Kasumi-1 (cell line): ENCODE data around the gene HIF1AN.
"Not testable (repeated sequence)": the region's sequence is repeated elsewhere in the genome, so short reads cannot be mapped to it uniquely, and the experiment has no call there.

ENCODE experiments used
- DNase-seq, 2 experiments: peaks; one replicate each; lab custom pipeline; 2025; lab: John Stamatoyannopoulos, UW

Gene HIF1AN

DNA sequence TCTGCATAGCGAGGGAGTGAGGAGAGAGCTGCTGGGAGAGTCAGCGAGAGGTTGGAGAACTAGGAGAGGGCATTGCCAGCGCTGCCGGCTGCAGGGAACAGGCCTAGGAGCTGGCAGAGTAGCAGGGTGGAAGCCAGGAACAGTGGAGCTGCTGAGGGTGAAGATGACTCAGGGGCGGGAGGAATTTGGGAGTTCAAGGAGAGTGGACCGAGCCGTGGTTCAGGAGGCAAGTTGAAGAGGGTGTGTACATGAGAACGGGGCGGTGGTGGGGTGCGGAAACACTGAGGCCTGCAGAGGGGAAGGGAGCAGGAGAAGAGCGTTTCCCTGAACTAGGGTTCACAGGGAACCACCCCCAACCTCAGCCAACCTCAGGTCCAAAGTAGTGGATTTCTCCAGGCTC is 31.5 kb downstream of the HIF1AN start:
- no peak for DNase-seq

GRCh38 chr10:100567826-100568225 is 32.1 kb downstream of the HIF1AN start:
- DNase-seq, result no peak

DNA sequence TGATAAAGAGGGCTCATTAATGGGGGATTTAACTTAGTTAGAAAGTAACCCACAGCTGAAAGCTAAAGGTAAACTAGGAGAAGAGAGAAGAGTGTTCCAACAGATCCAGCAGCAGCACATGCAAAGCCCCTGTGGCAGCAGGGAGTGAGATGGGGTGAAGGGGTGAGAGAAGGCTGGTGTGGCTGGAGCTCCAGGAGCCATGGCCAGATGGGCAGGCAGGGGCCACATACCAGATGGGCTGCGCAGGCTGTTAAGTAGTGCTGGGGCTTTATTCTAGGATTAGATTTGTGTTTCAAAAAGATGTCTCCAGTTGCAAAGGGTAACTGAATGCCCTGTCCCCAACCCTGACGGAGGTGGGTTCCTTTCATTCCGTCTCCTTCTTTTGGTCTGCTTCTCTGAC is 33.2 kb downstream of the HIF1AN start:
- DNase-seq, result no peak

GRCh38 chr10:100569687-100570481 is 34.1 kb downstream of the HIF1AN start:
- no peak for DNase-seq

DNA sequence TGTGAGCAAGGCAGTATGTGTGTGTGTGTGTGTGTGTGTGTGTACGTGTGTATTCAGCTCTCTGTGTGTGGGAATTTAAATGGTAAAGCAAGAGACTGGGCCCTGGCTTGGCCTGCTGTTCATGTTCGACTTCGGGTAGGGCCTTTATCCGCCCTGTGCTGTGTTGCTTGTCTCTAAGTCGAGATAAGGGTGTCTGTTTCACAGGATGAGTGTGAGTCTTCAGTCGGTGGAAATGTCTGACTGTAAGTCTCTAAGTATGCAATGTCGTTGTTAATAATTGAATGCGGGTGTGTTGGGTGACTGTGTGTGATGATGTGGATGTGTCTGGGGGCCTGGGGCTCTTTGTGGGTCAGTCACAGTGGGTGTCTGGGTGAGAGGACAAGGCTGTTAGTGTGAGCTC is 34.8 kb downstream of the HIF1AN start:
- no peak for DNase-seq

DNA sequence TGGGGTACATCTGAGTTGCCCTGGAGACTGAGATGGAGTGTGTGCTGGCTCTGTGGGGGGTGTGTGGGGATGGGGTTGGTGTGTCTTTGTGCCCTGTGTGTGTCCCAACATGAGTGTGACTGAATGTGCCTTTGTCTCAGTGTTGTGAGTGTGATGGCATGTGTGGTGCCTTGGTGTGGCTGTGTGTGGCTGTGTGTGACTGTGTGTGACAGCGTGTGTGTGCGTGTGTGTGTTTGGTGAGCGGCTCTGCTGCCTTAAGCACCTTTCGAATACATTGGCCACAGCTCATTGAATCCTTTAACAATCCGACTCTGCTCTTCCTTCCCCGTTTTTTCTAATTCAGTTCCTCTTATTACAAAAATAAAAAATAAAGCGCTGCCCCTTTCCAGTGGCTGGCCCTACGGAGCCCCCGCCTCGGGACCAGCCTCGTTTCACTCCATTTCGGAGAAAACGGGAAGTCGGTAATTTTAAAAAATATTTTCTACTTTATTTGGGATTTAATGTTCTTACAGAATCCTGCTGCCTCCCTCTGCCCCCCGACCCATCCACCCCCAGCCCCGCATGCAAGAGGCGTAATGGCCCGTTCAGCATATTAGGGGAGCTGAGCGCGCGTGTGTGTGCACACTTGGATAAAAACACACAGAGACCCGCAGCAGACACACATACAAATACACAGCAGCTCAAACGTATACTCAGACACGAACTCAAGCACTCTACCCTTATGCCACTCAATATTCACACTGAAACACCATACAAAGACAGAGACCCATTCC is 35.5 kb downstream of the HIF1AN start:
- DNase-seq, result peak in 1 of 2 experiments; percentile 18

- DNase-seq, result not testable (repeated sequence)
Observed at GRCh38 chr10:100575146-100575545, 39.4 kb downstream of the HIF1AN start.

DNA sequence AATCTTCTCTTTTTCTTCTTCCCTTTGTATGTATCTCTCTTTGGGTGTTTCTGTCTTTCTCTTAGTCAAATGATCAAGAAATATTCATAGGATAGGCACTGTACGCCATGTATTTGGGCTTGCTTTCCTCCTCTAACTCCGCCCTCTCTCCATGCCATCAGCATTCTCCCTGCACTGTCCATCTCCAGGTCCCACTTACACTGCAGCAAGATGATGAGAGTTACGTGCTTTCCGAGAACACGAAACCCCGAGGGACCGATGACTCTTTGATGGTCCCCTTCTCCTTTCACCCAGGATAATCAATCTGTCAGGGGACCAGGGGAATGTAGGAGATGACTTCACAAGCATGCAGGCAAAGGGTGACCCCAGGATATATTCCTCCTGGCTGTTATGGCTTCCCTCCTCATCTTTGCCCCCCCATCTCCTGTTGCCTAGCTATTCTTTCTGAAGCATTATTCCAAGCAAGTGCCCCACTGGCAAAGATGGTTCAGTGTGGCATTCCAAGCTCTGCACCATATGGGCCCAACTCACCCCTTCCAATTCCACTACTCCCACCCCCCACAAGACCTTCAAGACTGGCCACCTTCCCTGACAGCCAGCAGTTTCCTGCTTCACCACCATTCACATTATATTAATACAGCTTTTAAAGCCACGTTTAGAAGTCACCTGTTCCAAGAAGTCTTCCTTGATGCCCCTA is 40.0 kb downstream of the HIF1AN start:
- no peak for DNase-seq

- no peak for DNase-seq
Observed at GRCh38 chr10:100576282-100576635, 40.5 kb downstream of the HIF1AN start.

DNA sequence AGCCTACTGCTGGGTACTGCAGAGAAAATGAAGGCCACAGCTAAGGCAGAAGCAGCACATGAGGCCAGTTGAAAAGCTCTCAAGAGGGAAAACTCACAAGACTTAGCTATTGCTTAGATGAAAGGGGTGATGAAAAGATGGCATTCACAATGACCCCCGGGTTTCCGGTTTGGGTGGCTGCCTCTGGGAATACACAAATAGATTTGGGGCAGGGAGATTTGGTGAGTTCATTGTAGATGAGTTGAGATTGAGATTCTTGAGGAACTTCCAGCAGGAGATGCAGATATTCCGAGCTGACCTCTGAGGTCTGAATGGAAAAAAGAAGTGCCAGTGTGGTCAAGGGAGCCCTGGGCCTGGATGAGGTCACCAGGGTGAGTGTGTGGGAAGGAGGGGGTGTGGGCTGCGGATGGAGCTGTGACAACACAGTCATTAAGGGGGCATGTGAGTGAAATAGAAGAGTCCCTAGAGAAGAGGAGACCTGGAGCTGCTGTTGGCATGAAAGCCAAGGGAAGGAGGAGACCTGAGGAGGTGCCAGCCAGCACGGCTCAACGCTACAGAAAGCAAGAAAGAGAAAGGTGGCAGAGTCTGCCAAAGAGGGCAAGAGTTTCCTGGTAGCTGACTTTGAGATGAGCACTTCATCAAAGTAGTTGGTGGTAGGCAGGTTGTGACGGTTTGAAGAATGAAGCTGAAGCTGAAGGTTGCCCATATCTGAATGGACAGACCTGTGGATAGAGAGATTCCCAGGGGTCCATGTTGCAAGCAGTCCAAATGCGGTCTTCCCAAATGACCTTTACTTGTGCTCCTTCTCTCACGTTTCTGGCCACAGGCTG is 43.7 kb downstream of the HIF1AN start:
- DNase-seq, result no peak

DNA sequence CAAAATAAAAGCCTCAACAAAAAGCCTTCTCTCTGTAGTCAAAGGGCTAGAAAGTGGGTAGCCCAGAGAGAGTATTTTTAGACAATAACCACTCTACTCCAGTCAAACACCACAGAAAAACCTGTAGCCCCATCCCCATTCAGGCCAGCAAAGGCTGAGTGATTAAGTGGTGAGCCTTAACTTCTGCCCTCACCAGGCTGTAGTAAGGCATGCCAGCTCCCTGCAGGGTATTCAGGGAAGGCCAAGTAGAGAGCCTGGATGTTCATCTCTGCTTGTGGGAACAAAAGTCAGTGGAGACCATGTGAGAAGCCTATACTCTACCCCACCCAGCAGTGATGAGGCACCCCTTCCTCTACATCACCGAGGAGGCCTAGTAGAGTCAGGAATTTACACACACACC is 51.2 kb downstream of the HIF1AN start:
- DNase-seq, result no peak

GRCh38 chr10:100598166-100598565 is 62.4 kb downstream of the HIF1AN start:
- no peak for DNase-seq

DNA sequence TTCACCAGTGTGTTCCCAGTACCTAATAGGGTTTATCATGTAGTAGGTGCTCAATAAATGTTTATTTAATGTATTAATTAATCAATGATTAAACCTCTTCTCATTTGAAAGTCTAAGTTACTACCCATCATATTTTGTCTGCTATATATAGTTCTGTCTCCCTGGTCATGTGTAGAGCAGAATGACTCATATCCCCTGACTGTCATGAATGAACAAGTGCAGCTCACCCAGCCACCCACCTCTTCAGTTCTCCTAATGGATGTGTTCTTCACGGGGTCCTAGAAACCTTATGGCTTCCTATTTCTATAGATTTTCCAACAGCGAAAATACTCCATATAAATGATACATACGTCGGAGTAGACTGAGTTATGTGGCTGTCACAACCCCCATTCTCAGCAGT is 64.5 kb downstream of the HIF1AN start:
- DNase-seq, result peak in 1 of 2 experiments; percentile 4

GRCh38 chr10:100607439-100607838 is 71.7 kb downstream of the HIF1AN start:
- DNase-seq, result no peak
